HG02973 (cell line): Measurements from ENCODE around the gene PCMTD2.

ENCODE experiments used
- ATAC-seq: cut with Tn5 transposase; IDR thresholded peaks from one replicate; pipeline ENCODE4 v1.9.1; 2021; ENCODE audit warnings: moderate library complexity; ENCODE audit not compliant: unreplicated experiment

Gene PCMTD2

GRCh38 chr20:64255361-64256281, at the start of gene PCMTD2:
Gene PCMTD2 (plus strand): TSS chr20:64255748. CDS start chr20:64259966, 4,218 bp downstream.
- peak; percentile 63 for ATAC-seq

GRCh38 chr20:64206614-64207013, 48.9 kb upstream of the PCMTD2 start:
- no peak for ATAC-seq

- ATAC-seq, result no peak
Measured at GRCh38 chr20:64207641-64208590, 47.6 kb upstream of the PCMTD2 start.

GRCh38 chr20:64209148-64209547, 46.4 kb upstream of the PCMTD2 start:
- no peak for ATAC-seq

- ATAC-seq, result no peak
Measured at GRCh38 chr20:64210656-64211369, 44.7 kb upstream of the PCMTD2 start.

GRCh38 chr20:64211874-64212658, 43.5 kb upstream of the PCMTD2 start:
- ATAC-seq, result no peak

GRCh38 chr20:64212755-64213154, 42.8 kb upstream of the PCMTD2 start:
- ATAC-seq, result no peak

- no peak for ATAC-seq
Measured at GRCh38 chr20:64214113-64214512, 41.4 kb upstream of the PCMTD2 start.

- ATAC-seq, result no peak
Measured at GRCh38 chr20:64214952-64215351, 40.6 kb upstream of the PCMTD2 start.

- no peak for ATAC-seq
Measured at GRCh38 chr20:64216036-64216435, 39.5 kb upstream of the PCMTD2 start.

GRCh38 chr20:64216910-64217309, 38.6 kb upstream of the PCMTD2 start:
- ATAC-seq, result no peak

- no peak for ATAC-seq
Measured at GRCh38 chr20:64217539-64218221, 37.9 kb upstream of the PCMTD2 start.

- no peak for ATAC-seq
Measured at GRCh38 chr20:64219202-64219601, 36.3 kb upstream of the PCMTD2 start.

GRCh38 chr20:64219730-64220129, 35.8 kb upstream of the PCMTD2 start:
- ATAC-seq, result no peak

GRCh38 chr20:64220420-64220819, 35.1 kb upstream of the PCMTD2 start:
- no peak for ATAC-seq

- no peak for ATAC-seq
Measured at GRCh38 chr20:64220891-64221527, 34.5 kb upstream of the PCMTD2 start.

- ATAC-seq, result no peak
Measured at GRCh38 chr20:64222291-64222735, 33.2 kb upstream of the PCMTD2 start.

- ATAC-seq, result no peak
Measured at GRCh38 chr20:64222851-64223525, 32.6 kb upstream of the PCMTD2 start.
